Stimulated activated CD4-positive, alpha-beta T cell treated with anti-CD3 and anti-CD28 coated beads, Interleukin-12 subunit alpha, Interleukin-12 subunit beta, amount 100 ng/mL, for 48 hours (primary cell): Measurements from ENCODE around the gene ELOVL7.
"Not testable (repeated sequence)": the region's sequence is repeated elsewhere in the genome, so short reads cannot be mapped to it uniquely, and the experiment has no call there.

Experiments used
- DNase-seq, 3 donors: peaks; one replicate each; pipeline ENCODE4 v3.0.0-alpha.2; 2020; ENCODE audit warnings: low read depth in 2 of 3, low spot score in 1 of 3

Gene ELOVL7

DNA sequence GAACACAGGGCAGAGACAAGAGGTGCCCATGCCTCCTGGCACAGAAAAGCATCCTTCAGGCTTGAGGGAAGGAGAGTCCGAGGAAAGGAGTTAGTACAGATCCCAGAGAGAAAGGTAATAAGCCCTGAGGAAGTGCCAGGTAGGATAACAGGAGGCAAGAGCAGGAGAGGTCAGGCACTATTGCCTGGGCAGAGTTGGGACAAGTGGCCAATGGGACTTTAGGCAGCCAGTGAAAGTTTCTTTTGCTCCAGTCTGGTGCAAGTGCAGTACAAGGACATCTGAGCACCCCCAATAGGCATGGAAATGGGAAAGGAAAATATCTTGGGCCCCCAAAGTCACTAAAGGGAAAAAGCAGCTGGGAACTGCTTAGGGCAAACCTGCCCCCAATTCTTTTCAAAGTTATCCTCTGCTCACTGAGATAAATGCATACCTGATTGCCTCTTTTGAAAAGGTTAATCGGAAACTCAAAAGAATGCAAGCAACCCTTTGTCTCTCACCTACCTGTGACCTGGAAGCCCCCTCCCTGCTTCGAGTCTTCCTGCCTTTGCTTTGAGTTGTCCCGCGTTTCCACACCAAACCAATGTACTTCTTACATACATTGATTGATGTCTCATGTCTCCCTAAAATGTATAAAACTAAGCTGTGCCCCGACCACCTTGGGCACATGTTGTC, 46.5 kb downstream of the ELOVL7 start:
- no peak for DNase-seq

DNA sequence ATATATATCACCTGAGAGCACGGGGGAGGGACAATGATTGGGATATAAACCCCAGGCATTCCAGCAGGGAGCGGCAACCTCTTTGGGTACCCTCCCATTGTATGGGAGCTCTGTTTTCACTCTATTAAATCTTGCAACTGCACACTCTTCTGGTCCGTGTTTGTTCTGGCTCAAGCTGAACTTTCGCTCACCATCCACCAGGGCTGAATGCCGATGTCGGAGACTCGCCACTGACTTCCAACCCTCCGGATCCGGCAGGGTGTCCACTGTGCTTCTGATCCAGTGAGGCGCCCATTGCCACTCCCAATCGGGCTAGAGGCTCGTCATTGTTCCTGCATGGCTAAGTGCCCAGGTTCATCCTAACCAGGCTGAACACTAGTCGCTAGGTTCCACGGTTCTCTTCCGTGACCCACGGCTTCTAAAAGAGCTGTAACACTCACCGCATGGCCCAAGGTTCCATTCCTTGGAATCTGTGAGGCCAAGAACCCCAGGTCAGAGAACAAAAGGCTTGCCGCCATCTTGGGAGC, 48.6 kb downstream of the ELOVL7 start:
- not testable (repeated sequence) for DNase-seq

DNA sequence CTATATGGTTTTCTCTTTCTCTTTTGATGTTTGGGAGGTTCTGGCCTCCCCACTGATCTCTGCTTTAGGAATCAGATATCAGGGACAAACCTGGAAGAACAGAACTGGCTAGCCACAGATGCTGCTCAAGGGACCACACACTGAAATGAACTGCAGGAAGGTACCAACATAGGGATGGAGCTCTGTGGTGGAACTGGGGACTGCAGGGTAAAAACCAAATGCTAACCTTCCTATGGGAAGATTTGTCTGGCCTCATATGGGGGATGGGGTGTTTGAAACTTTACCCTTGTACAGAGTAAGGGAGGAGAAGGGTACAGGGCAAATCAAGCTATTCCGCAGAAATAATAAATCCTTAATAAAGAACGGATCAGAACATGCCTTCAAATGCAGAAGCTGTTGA, 49.4 kb downstream of the ELOVL7 start:
- DNase-seq, result no peak

DNA sequence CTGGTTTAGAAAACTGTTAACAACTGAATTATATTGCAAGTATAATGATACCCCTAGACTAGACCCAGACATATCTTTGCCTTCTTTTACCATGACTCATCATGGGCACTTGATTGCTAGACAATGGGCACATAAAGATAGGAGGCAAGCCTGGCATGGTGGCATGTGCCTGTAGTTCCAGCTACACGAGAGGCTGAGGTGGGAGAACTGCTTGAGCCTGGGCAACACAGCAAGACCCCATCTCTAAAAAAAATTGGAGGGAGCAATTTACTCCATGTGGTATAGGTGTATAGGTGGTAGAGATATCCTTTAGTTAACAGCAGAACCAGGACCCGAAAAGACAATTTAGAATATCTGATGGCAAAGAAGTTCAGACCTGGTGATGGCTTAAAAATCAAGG, 51.6 kb downstream of the ELOVL7 start:
- no peak for DNase-seq

DNA sequence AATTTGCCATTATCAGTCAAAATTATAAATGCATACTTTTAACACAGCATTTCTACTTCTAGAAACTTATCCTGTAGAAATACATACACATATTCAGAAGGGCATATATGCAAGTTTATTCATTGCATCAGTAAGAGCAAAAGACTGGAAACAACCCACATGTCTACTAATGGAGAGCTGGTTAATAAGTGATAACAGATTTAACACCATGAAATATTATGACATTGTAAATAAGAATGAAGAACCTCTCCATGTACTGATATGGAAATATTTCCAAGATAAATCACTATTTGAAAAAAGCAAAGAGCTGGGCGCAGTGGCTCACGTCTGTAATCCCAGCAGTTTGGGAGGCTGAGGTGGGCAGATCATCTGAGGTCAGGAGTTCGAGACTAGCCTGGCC, 54.5 kb downstream of the ELOVL7 start:
- no peak for DNase-seq

DNA sequence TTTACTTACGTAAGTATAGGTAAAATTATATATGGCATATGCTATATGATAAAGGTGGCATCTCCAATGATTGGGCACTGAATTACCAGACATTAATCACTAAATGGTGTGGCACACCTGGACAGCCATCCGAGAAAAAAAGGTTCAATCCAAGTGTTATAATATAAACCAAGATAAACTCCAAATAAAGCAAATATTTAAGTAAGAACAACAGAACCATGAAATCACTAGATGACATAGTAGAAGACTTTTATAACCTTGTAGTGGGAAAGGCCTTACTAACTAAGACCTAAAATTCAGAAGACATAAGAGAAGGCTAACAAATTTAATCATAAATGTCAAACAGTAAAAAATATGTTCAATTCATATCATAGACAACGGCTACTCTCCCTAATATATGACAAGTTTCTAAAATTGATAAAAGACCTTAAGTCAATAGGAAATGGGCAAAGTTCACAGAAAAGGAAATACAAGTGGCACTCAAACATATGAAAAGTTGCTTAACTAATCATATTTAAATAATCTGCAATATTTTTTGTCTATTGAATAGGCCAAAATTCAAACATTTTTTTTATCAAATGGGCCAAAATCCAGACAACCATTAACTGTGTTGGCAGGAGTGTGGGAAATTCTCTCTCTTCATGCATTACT, 55.1 kb downstream of the ELOVL7 start:
- no peak for DNase-seq

DNA sequence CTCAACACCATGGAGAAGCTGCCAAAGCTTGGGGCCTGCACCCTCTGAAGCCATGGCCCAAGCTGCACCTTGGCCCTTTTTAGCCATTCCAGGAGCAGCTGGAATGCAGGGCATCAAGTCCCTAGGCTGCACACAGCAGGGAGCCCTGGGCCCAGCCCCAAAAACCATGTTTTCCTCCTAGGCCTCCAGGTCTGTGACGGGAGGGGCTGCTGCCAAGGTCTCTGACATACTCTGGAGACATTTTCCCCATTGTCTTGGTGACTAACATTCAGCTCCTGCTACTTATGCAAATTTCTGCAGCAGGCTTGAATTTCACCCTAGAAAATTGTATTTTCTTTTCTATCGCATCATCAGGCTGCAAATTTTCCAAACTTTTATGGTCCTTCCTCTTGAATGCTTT, 64.6 kb downstream of the ELOVL7 start:
- DNase-seq, result no peak

DNA sequence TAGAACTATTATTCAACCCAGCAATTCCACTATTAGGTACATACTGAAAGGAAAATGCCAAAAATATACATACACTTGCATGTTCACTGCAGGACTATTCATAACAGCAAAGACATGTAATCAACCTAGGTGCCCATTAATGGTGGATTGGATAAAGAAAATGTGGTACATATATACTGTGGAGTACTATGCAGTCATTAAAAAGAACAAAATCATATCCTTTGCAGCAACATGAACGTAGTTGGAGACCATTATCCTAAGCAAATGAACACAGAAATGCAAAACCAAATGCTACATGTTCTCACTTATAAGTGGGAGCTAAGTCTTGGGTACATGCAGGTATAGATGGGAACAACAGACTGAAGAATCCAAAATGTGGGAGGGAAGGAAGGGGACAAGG, 67.7 kb downstream of the ELOVL7 start:
- no peak for DNase-seq

DNA sequence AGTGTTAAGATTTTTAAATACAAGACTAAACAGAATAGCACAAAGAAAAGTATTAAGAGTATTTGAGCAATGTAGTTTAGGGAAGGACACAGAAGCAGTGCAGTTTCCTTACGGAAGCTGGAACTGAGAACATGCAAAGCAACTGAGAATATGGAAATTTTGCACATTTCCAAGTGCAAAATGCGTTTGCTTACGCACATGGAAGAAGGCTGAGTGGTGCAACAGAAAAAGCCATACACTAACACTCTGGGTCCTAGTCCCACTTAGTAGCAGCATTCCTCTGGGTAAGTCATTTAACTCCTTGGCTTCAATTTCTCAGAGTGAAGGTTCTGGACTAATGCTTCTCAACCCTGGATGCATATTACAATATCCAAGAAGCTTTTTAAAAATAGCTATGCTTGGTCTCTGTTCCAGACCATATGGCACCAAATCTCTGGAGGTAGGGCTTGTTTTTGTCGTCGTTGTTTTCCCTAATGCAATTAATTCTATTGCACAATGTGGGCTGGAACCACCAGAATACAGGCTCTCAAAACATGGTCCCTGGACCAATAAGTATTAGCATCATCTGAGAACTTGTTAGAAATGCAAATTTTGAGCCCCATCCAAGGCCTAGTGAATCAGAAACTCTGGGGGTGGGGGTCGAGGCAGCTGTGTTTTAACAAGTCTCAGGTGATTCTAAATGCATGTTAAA, 78.9 kb downstream of the ELOVL7 start:
- DNase-seq, result no peak

DNA sequence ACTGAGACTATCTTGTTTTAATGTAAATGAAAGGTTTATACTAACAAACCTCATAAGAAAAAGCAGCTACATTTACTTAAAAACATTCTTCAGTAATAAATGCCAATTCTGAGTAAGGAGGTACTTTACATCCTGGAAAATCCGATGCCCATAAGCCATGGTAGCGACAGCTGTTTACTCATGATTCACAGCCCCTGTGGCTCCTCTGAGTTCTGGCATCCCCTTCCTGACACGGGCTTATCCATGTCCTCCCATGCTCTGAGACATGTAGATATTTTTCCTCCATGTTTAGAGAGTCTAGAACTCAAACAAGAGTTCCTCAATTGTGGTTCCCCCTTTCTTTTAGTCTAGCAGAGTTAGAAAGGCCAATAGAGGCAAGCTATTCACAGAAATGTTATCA, 81.0 kb downstream of the ELOVL7 start:
- DNase-seq, result no peak

DNA sequence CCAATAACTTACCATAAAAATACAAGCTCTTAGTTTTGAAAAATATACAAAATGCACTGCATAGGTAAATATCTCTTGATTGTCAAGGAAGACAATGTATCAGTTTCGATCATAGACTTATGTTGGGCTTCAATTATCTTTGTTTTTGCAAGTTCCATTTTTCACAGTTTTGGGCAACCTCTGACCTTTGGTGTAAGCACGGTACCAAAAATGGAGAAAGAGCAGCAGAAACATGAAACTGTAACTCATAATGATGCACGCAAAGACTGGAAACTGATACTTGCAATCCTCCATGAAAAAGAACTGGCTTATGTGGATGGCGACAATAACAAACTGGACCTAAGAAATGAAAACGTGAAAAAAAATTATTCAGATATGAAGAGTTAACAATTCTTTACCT, 89.6 kb downstream of the ELOVL7 start:
- no peak for DNase-seq

DNA sequence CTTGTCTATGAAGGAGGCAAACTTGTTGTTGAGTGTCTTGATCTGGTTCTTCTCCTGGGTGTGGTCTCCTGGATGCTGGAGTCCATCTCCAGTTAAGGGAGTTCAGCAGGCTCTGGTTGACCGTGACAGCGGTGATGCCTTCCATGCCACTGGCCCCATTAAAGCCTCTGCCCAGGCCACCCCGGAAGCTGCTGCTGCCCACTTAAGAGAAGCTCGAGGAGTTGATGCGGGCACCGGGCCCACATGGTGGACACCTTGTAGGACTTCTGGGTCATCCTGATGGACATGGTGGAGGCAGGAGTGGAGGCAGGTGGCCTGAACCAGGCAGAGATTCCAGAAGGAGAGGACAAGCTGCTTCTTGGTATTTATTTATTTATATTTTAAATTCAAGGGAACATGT, 99.4 kb downstream of the ELOVL7 start:
- DNase-seq, result no peak

DNA sequence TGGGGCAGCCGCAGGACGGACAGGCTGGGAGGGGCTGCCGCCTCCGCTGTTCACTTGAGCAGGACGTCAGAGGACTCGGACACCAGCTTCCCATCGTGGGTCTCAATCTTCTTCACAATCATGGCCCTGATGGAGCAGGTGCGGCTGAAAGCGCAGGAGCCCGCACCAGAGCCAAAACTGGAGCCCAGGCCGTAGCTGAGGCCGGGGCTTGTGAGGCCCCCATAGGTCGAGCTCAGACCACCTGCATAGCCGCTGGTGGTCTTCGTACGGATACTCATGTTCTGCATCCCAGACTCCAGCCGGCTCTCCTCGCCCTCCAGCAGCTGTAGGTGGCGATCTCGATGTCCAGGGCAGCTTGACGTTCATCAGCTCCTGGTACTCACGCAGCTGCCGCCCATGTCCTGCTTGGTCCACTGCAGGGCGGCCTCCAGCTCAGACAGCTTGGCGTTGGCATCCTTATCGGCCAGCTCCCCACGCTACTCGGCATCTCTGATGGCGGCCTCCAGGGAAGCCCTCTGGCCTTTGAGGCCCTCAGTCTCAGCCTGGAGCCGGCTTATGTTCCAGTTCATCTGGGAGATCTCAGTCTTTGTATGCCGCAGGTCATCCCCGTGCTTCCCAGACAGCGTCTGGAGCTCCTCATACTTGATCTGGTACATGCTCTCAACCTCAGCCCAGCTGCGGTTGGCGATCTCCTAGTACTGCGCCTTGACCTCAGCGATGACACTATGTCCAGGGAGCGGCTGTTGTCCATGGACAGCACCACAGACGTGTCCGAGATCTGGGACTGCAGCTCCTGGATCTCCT, 100.4 kb downstream of the ELOVL7 start:
- DNase-seq, result no peak

DNA sequence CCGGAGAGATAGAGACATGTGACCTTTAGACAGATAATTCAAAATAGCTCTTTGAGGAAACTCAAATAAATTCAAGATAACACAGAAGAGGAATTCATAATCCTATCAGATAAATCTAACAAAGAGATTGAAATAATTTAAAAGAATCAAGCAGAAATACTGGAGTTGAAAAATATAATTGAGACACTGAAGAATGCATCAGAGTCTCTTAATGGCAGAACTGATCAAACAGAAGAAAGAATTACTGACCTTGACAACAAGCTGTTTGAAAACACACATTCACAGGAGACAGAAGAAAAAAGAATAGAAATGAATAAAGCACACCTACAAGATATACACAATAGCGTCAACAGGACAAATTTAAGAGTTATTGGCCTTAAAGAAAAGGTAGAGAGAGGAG, 103.7 kb downstream of the ELOVL7 start:
- no peak for DNase-seq

DNA sequence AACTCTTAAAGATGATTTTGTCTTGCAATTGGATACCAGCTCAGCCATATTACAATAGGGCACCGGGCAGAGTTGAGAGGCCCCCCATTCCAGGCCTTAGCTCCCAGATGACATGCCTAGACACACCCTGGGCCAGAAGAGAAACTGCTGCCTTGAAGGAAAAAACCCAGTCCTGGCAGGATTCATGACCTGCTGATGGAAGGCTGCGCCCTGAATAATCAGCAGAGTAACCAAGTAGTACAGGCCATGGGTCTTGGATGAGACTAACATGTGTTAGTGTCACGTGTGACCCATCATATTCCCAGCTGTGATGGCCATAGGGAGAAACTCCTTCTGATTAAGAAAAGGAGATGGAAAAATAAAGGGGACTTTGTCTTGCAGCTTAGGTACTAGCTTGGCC, 105.1 kb downstream of the ELOVL7 start:
- DNase-seq, result no peak

DNA sequence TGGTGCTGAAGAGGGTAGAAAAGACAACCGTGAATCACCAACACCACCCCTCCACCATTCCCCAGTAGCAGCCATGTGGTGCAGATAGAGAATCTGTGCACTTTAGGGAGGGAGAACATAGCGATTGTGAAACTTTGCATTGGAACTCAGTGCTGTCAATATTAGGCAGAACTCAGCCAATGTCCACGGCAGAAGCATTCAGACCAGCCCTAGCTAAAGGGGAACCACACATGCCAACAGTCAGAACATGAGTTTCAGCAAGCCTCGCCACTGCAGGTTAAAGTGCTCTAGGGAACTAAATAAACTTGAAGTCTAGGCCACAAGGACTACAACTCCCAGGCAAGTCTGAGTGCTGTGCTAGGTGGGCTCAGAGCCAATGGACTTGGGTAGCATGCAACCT, 105.6 kb downstream of the ELOVL7 start:
- DNase-seq, result no peak

DNA sequence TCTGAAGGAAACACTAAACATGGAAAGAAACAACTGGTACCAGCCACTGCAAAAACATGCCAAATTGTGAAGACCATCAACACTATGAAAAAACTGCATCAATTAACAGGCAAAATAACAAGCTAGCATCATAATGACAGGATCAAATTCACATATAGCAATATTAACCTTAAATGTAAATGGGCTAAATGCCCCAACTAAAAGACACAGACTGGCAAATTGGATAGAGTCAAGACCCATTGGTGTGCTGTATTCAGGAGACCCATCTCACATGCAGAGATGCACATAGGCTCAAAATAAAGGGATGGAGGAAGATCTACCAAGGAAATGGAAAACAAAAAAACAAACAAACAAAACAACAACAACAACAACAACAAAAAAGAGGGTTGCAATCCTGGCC, 113.2 kb downstream of the ELOVL7 start:
- DNase-seq, result not testable (repeated sequence)

DNA sequence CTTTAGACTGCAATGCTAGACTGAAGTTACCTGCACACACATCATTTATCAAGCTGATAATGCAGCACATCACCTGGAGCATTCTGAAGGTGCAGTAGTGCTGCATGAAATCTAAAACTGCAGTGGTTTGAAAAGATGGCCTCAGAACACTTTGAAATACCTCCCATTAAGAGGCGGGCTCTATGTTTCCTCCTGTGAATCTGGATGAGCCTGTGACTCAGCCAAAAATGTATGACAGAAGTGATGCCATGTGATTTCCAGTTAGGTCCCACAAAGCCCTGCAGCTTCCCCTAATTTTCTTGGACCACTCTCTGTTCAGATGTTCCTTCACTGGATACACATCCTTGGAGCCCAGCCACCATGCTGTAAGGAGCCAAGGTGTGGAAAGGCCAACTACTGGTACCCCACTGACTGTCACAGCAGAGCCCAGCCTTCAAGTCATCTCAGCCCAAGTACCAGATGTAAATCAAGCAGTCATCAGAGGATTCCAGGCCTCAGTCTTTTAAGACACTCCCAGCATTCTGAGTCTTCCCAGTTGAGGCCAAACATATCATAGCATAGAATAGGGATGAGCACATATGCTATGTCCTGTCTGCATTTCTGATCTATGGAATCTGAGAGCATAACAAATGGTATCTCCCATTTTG, 116.9 kb downstream of the ELOVL7 start:
- no peak for DNase-seq

DNA sequence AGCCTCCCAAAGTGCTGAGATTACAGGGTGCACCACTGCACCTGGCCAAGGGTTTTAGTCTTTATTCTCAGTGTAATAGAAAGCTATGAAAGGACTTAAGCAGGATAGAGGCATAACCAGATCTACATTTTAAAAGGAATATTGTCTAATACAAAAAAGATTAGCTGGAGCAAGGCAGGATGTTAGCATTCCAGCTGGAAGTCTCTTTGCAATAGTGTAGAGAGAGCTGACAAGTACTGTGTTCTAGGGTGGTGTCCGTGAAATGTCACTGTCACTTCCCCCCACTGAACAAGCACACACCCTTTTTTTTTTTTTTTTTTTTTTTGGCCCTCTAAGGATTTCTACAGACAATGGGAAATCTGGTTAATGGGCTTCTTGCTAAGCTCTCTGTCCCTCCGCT, 119.9 kb downstream of the ELOVL7 start:
- no peak for DNase-seq

DNA sequence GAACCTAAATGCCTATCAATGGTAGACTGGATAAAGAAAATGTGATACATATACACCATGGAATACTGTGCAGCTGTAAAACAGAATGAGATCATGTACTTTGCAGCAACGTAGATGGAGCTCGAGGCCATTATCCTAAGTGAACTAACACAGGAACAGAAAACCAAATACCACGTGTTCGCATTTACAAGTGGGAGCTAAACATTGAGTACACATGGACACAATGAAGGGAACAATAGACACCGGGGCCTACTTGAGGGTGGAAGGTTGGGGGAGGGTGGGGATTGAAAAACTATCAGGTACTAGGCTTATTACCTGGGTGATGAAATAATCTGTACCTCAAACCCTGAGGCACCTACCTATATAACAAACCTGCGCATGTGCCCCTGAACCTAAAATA, 121.7 kb downstream of the ELOVL7 start:
- DNase-seq, result no peak

DNA sequence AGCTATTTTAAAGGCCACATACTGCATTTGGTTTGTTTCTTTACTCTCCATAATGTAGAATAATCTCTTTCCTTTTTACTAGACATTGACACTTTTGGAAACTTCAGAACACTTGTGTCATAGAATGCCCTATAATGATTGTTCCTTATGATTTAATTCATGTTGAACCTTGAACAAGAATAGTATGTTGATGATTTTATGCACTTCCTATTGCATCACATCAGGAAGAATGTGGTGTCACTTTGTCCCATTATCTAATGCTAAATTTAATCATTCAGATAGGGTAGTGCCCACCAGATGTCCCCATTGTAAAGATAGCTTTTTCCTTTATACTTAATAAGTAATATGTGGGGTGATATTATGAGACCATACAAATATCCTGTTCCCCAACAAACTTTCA, 124.7 kb downstream of the ELOVL7 start:
- DNase-seq, result no peak
